ENCODE results near the gene TTC23L. TPM values are rescaled to one million over a fixed set of nuclear protein-coding genes. Genes with fewer than 3 reads are reported as not detected.

The TTC23L gene
- total and polyA plus RNA-seq, 2 of the 8 experiments (the other 6 are each of a cell fraction or from before 2014, with no cell fraction given): 1.1 to 2.4 TPM

DNA sequence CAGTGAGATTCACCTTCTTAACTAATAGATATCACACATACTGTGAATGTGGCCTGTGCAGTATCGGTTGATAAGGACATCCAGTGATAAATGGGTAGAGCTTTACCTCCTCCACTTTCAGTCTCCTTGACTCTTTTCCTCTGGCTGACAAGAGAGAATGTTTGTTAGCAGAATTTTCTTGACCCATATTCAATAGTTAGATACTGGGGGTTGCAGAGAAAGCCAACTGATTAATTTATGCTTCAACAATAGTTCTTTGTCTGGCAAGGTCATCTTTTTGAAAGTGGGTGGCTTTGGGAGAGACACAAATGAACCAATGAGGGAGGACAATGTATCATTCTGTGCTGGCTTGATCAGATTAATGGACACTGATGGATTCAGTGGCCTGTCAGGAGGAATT lies 30.3 kb downstream of the TTC23L start:
- H3K4ac ChIP-seq (replicated peaks; ENCODE audit: insufficient read length, low read depth, low read length): no peak overlapping the region
- no peak overlapping the region for H3K27ac ChIP-seq (ENCODE audit: low read depth, low read length)
- ChIA-PET POLR2A (ENCODE audit: partially characterized antibody) (interaction anchor here (1.4 kb wide), 1 partner anchor 30 kb away, joined by 3 read pairs; the partner anchor contains the start of gene TTC23L), CTCF (ENCODE audit: partially characterized antibody) (interaction anchor here (1.5 kb wide), 1 partner anchor 29 kb away, joined by 4 read pairs; no protein-coding TSS in a partner anchor)
- 95% methylated on average over 1 of the region's 1 CpG; no CpG with 5 or more reads in 1 of the 2 experiments for WGBS, 2 experiments (ENCODE audit: extremely low coverage in 1 of 2, insufficient coverage in 1 of 2, insufficient read length in 1 of 2, insufficient replicate concordance in 2 of 2, low coverage in 1 of 2, low lambda C conversion rate in 2 of 2, missing lambda C conversion rate in 1 of 2)
- no peaks in the 10 kb centered on the region for H3K79me2 ChIP-seq (ENCODE audit: control insufficient read depth in 1 of 2, insufficient read depth in 2 of 2, low read length in 2 of 2)
- H3K18ac ChIP-seq (ENCODE audit: extremely low read depth, low read length): no peak overlapping the region
- H4K20me1 ChIP-seq (replicated peaks in 1 of 2; ENCODE audit: control insufficient read depth in 1 of 2, insufficient read depth in 2 of 2, low read length in 2 of 2): no peaks in the 10 kb centered on the region
- no peak overlapping the region for H2BK120ac ChIP-seq (replicated peaks; ENCODE audit: low read depth, low read length)
- H4K91ac ChIP-seq (replicated peaks; ENCODE audit: insufficient read length, low read length): no peak overlapping the region
- no peak overlapping the region for H2AK5ac ChIP-seq (ENCODE audit: low read depth, low read length)
- no peak overlapping the region for H2BK20ac ChIP-seq (ENCODE audit: low read length)
- no peak overlapping the region for H3K56ac ChIP-seq (replicated peaks; ENCODE audit: insufficient read length, low read depth, low read length)
- H3K4me2 ChIP-seq (ENCODE audit: insufficient read depth in 1 of 2, low read depth in 2 of 2, low read length in 2 of 2): no peak overlapping the region
- H4K8ac ChIP-seq (ENCODE audit: extremely low read depth, insufficient read depth, low read length): no peak overlapping the region
- H3K9me3 ChIP-seq (ENCODE audit: insufficient read depth in 2 of 2, low read depth in 1 of 2, low read length in 1 of 2): no peaks in the 10 kb centered on the region
- no peak overlapping the region for H3K14ac ChIP-seq (ENCODE audit: insufficient read length)
- H2BK12ac ChIP-seq (ENCODE audit: low read depth, low read length): no peak overlapping the region
- DNase-seq (ENCODE audit: low read depth in 1 of 2, low spot score in 2 of 2) (no peak), FAIRE-seq (no peak)
- H3K23me2 ChIP-seq (ENCODE audit: low read depth, low read length): no peaks in the 10 kb centered on the region
- H3K79me1 ChIP-seq (ENCODE audit: low read depth, low read length): no peaks in the 10 kb centered on the region
- H3K23ac ChIP-seq (ENCODE audit: insufficient read length): no peak overlapping the region
- no peak overlapping the region for H2BK15ac ChIP-seq (ENCODE audit: low read length)
- H3K9ac ChIP-seq (replicated peaks in 1 of 4; ENCODE audit: extremely low read depth in 1 of 4, low read depth in 3 of 4, low read length in 3 of 4): no peak overlapping the region
- H3K4me3 ChIP-seq (ENCODE audit: extremely low read depth in 1 of 4, insufficient read depth in 2 of 4, low read depth in 3 of 4, low read length in 4 of 4): no peak overlapping the region
- peaks cover 0 to 2% (median 0%) of the 10 kb centered on the region in 4 experiments; a peak in 1 of 8 replicates for H3K36me3 ChIP-seq (ENCODE audit: control insufficient read depth in 2 of 4, insufficient read depth in 4 of 4, low read length in 3 of 4)
- H2AFZ ChIP-seq (ENCODE audit: low read length): no peak overlapping the region
- no peaks in the 10 kb centered on the region for H3K27me3 ChIP-seq (replicated peaks in 1 of 4; ENCODE audit: control insufficient read depth in 3 of 4, extremely low read depth in 1 of 4, insufficient read depth in 3 of 4, low read length in 3 of 4)
- no peak overlapping the region for H2BK5ac ChIP-seq (ENCODE audit: low read depth, low read length)
- peaks cover 0 to 6% (median 0%) of the 10 kb centered on the region in 4 experiments; a peak in 3 of 7 replicates for H3K4me1 ChIP-seq (replicated peaks in 1 of 4; ENCODE audit: control insufficient read depth in 3 of 4, insufficient read depth in 4 of 4, low read length in 3 of 4)
- no peak overlapping the region for H4K5ac ChIP-seq (ENCODE audit: insufficient read length, low read depth, low read length)
- TF ChIP-seq TEAD4 (IDR thresholded peaks at IDR 0.05; ENCODE audit: low read depth, low read length) (no peak), SIRT6 (IDR thresholded peaks at IDR 0.05; ENCODE audit: low read length) (no peak), PHF8 (conservative IDR thresholded peaks at IDR 0.05; ENCODE audit: low read depth, low read length) (no peak), CEBPB (IDR thresholded peaks at IDR 0.05; ENCODE audit: low read depth, low read length) (no peak), TAF7 (optimal IDR thresholded peaks at IDR 0.05; ENCODE audit: borderline replicate concordance, low read depth, low read length) (no peak), RFX5 (IDR thresholded peaks at IDR 0.05; ENCODE audit: borderline replicate concordance, low read depth, low read length) (no peak), KDM5A (IDR thresholded peaks at IDR 0.05; ENCODE audit: low read length) (no peak), NANOG (IDR thresholded peaks at IDR 0.05; ENCODE audit: insufficient read depth, low read depth, low read length, poor library complexity, severe bottlenecking) (no peak), EZH2 (IDR thresholded peaks at IDR 0.05; ENCODE audit: low read depth, low read length, severe bottlenecking) (no peak), GABPA (IDR thresholded peaks at IDR 0.05; ENCODE audit: borderline replicate concordance, insufficient read depth, low read length) (no peak)
- TF ChIP-seq, protein P1, sequence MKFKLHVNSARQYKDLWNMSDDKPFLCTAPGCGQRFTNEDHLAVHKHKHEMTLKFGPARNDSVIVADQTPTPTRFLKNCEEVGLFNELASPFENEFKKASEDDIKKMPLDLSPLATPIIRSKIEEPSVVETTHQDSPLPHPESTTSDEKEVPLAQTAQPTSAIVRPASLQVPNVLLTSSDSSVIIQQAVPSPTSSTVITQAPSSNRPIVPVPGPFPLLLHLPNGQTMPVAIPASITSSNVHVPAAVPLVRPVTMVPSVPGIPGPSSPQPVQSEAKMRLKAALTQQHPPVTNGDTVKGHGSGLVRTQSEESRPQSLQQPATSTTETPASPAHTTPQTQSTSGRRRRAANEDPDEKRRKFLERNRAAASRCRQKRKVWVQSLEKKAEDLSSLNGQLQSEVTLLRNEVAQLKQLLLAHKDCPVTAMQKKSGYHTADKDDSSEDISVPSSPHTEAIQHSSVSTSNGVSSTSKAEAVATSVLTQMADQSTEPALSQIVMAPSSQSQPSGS (IDR thresholded peaks at IDR 0.05; ENCODE audit: low read length): no peak
- TF ChIP-seq, protein P2, sequence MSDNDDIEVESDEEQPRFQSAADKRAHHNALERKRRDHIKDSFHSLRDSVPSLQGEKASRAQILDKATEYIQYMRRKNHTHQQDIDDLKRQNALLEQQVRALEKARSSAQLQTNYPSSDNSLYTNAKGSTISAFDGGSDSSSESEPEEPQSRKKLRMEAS (IDR thresholded peaks at IDR 0.05): no peak

All from H1 (cell line).